ENCODE results near the gene ZNF282. TPM values are rescaled to one million over a fixed set of nuclear protein-coding genes. Genes with fewer than 3 reads are reported as not detected.
"Not testable (repeated sequence)": the region's sequence is repeated elsewhere in the genome, so short reads cannot be mapped to it uniquely, and the experiment has no call there.

Gene ZNF282
- total RNA-seq, 1 donor from 2014 or later = 53.5 TPM

GRCh38 chr7:149225106-149225505 is 29.8 kb downstream of the ZNF282 start:
- DNase-seq (ENCODE audit: low spot score, unreplicated experiment) = no peak
- no peak overlapping the region for H3K4me3 Mint-ChIP-seq (ENCODE audit: low read depth)
- no peak for TF ChIP-seq CTCF (IDR thresholded peaks at IDR 0.05; ENCODE audit: unreplicated experiment)
- peaks cover 10% of the 10 kb centered on the region for H3K27me3 Mint-ChIP-seq
- no peaks in the 10 kb centered on the region for H3K9me3 Mint-ChIP-seq (ENCODE audit: low read depth)
- H3K27ac Mint-ChIP-seq = no peak overlapping the region
- H3K36me3 Mint-ChIP-seq (ENCODE audit: insufficient read depth) = peaks cover 22% of the 10 kb centered on the region
- no peaks in the 10 kb centered on the region for H3K4me1 Mint-ChIP-seq (ENCODE audit: low read depth)

- TF ChIP-seq CTCF (IDR thresholded peaks at IDR 0.05; ENCODE audit: unreplicated experiment) = no peak
- DNase-seq (ENCODE audit: low spot score, unreplicated experiment) = no peak
- Mint-ChIP-seq H3K27me3 (peaks cover 10% of the 10 kb centered on the region), H3K4me3 (ENCODE audit: low read depth) (no peak overlapping the region), H3K27ac (no peak overlapping the region), H3K4me1 (ENCODE audit: low read depth) (no peaks in the 10 kb centered on the region), H3K9me3 (ENCODE audit: low read depth) (no peaks in the 10 kb centered on the region), H3K36me3 (ENCODE audit: insufficient read depth) (peaks cover 22% of the 10 kb centered on the region)
Measured at GRCh38 chr7:149225656-149226055, 30.3 kb downstream of the ZNF282 start.

GRCh38 chr7:149226366-149226765 is 31.0 kb downstream of the ZNF282 start:
- not testable (repeated sequence) for H3K9me3 Mint-ChIP-seq (ENCODE audit: low read depth); H3K4me1 Mint-ChIP-seq (ENCODE audit: low read depth); DNase-seq (ENCODE audit: low spot score, unreplicated experiment); H3K4me3 Mint-ChIP-seq (ENCODE audit: low read depth)
- Mint-ChIP-seq H3K36me3 (ENCODE audit: insufficient read depth) (peaks cover 18% of the 10 kb centered on the region), H3K27ac (peak overlapping the region; percentile 19), H3K27me3 (peaks cover 10% of the 10 kb centered on the region)

GRCh38 chr7:149226840-149227494 is 31.6 kb downstream of the ZNF282 start:
- Mint-ChIP-seq H3K4me3 (ENCODE audit: low read depth) (no peak overlapping the region), H3K27me3 (peaks cover 10% of the 10 kb centered on the region), H3K27ac (no peak overlapping the region), H3K9me3 (ENCODE audit: low read depth) (no peaks in the 10 kb centered on the region), H3K4me1 (ENCODE audit: low read depth) (no peaks in the 10 kb centered on the region), H3K36me3 (ENCODE audit: insufficient read depth) (peaks cover 13% of the 10 kb centered on the region)
- TF ChIP-seq CTCF (IDR thresholded peaks at IDR 0.05; ENCODE audit: unreplicated experiment) = no peak
- no peak for DNase-seq (ENCODE audit: low spot score, unreplicated experiment)

- no peaks in the 10 kb centered on the region for H3K4me1 Mint-ChIP-seq (ENCODE audit: low read depth)
- no peak for TF ChIP-seq CTCF (IDR thresholded peaks at IDR 0.05; ENCODE audit: unreplicated experiment)
- peaks cover 10% of the 10 kb centered on the region for H3K36me3 Mint-ChIP-seq (ENCODE audit: insufficient read depth)
- peak overlapping the region; percentile 29 for H3K27ac Mint-ChIP-seq
- H3K4me3 Mint-ChIP-seq (ENCODE audit: low read depth) = no peak overlapping the region
- H3K9me3 Mint-ChIP-seq (ENCODE audit: low read depth) = no peaks in the 10 kb centered on the region
- peaks cover 19% of the 10 kb centered on the region for H3K27me3 Mint-ChIP-seq
- DNase-seq (ENCODE audit: low spot score, unreplicated experiment) = no peak
Measured at GRCh38 chr7:149228831-149229471, 33.6 kb downstream of the ZNF282 start.

GRCh38 chr7:149229526-149229925 is 34.2 kb downstream of the ZNF282 start:
- H3K9me3 Mint-ChIP-seq (ENCODE audit: low read depth) = no peaks in the 10 kb centered on the region
- peaks cover 22% of the 10 kb centered on the region for H3K27me3 Mint-ChIP-seq
- TF ChIP-seq CTCF (IDR thresholded peaks at IDR 0.05; ENCODE audit: unreplicated experiment) = no peak
- H3K4me1 Mint-ChIP-seq (ENCODE audit: low read depth) = no peaks in the 10 kb centered on the region
- DNase-seq (ENCODE audit: low spot score, unreplicated experiment) = no peak
- peak overlapping the region; percentile 32 for H3K27ac Mint-ChIP-seq
- H3K4me3 Mint-ChIP-seq (ENCODE audit: low read depth) = no peak overlapping the region
- peaks cover 10% of the 10 kb centered on the region for H3K36me3 Mint-ChIP-seq (ENCODE audit: insufficient read depth)
